ENCODE data around the gene RBM18.

The RBM18 gene

GRCh38 chr9:122281368-122281767, 16.7 kb upstream of the RBM18 start:
- Histone ChIP-seq H3K4me1 (ENCODE audit: control insufficient read depth, low read depth, low read length) (no peaks in the 10 kb centered on the region), H2BK120ac (ENCODE audit: low read depth, low read length) (no peak overlapping the region), H4K5ac (ENCODE audit: low read length) (no peak overlapping the region), H2BK5ac (ENCODE audit: low read length) (no peak overlapping the region), H3K18ac (ENCODE audit: low read length) (no peak overlapping the region), H2BK15ac (replicated peaks; ENCODE audit: low read depth) (no peak overlapping the region), H3K4me2 (ENCODE audit: low read length) (no peak overlapping the region), H3K79me2 (ENCODE audit: control insufficient read depth, insufficient read depth, low read length) (peaks cover 3% of the 10 kb centered on the region), H3K4me3 (ENCODE audit: low read length) (no peak overlapping the region), H2AK5ac (ENCODE audit: low read length) (no peak overlapping the region), H4K8ac (ENCODE audit: low read depth, low read length) (no peak overlapping the region), H3K9ac (ENCODE audit: low read length) (no peak overlapping the region), H3K27ac (ENCODE audit: low read depth, low read length) (no peak overlapping the region), H3K23ac (ENCODE audit: low read length) (no peak overlapping the region), H3K36me3 (ENCODE audit: control insufficient read depth, insufficient read depth, low read length) (peaks cover 1% of the 10 kb centered on the region), H3K56ac (ENCODE audit: low read length) (no peak overlapping the region), H3K27me3 (ENCODE audit: insufficient read depth, low read length, poor library complexity) (no peaks in the 10 kb centered on the region), H3K79me1 (ENCODE audit: low read length) (no peaks in the 10 kb centered on the region), H3K4ac (ENCODE audit: low read depth, low read length) (no peak overlapping the region)
- DNase-seq: no peak
- whole genome bisulfite sequencing (ENCODE audit: extremely low coverage, insufficient coverage, low lambda C conversion rate): no CpG with 5 or more reads among the region's 5 CpGs

GRCh38 chr9:122277285-122277897, 12.8 kb upstream of the RBM18 start:
- Histone ChIP-seq H2BK120ac (ENCODE audit: low read depth, low read length) (no peak overlapping the region), H3K4ac (ENCODE audit: low read depth, low read length) (no peak overlapping the region), H3K27ac (ENCODE audit: low read depth, low read length) (no peak overlapping the region), H2BK15ac (replicated peaks; ENCODE audit: low read depth) (no peak overlapping the region), H3K4me2 (ENCODE audit: low read length) (no peak overlapping the region), H4K8ac (ENCODE audit: low read depth, low read length) (no peak overlapping the region), H2BK5ac (ENCODE audit: low read length) (no peak overlapping the region), H3K23ac (ENCODE audit: low read length) (no peak overlapping the region), H3K79me2 (ENCODE audit: control insufficient read depth, insufficient read depth, low read length) (peaks cover 5% of the 10 kb centered on the region), H4K5ac (ENCODE audit: low read length) (no peak overlapping the region), H3K9ac (ENCODE audit: low read length) (no peak overlapping the region), H3K27me3 (ENCODE audit: insufficient read depth, low read length, poor library complexity) (no peaks in the 10 kb centered on the region), H2AK5ac (ENCODE audit: low read length) (no peak overlapping the region), H3K4me3 (ENCODE audit: low read length) (no peak overlapping the region), H3K4me1 (ENCODE audit: control insufficient read depth, low read depth, low read length) (no peaks in the 10 kb centered on the region), H3K56ac (ENCODE audit: low read length) (no peak overlapping the region), H3K36me3 (ENCODE audit: control insufficient read depth, insufficient read depth, low read length) (peaks cover 1% of the 10 kb centered on the region), H3K18ac (ENCODE audit: low read length) (no peak overlapping the region), H3K79me1 (ENCODE audit: low read length) (no peaks in the 10 kb centered on the region)
- WGBS (ENCODE audit: extremely low coverage, insufficient coverage, low lambda C conversion rate): 100% methylated on average over 1 of the region's 10 CpGs
- DNase-seq: no peak

GRCh38 chr9:122276096-122276495, 11.5 kb upstream of the RBM18 start:
- Histone ChIP-seq H3K18ac (ENCODE audit: low read length) (no peak overlapping the region), H3K27me3 (ENCODE audit: insufficient read depth, low read length, poor library complexity) (no peaks in the 10 kb centered on the region), H3K4ac (ENCODE audit: low read depth, low read length) (no peak overlapping the region), H4K8ac (ENCODE audit: low read depth, low read length) (no peak overlapping the region), H4K5ac (ENCODE audit: low read length) (no peak overlapping the region), H3K4me3 (ENCODE audit: low read length) (no peak overlapping the region), H3K56ac (ENCODE audit: low read length) (no peak overlapping the region), H2BK5ac (ENCODE audit: low read length) (no peak overlapping the region), H2BK120ac (ENCODE audit: low read depth, low read length) (no peak overlapping the region), H3K27ac (ENCODE audit: low read depth, low read length) (no peak overlapping the region), H2AK5ac (ENCODE audit: low read length) (no peak overlapping the region), H2BK15ac (replicated peaks; ENCODE audit: low read depth) (no peak overlapping the region), H3K23ac (ENCODE audit: low read length) (no peak overlapping the region), H3K79me2 (ENCODE audit: control insufficient read depth, insufficient read depth, low read length) (peaks cover 5% of the 10 kb centered on the region), H3K79me1 (ENCODE audit: low read length) (no peaks in the 10 kb centered on the region), H3K36me3 (ENCODE audit: control insufficient read depth, insufficient read depth, low read length) (peaks cover 3% of the 10 kb centered on the region), H3K9ac (ENCODE audit: low read length) (no peak overlapping the region), H3K4me2 (ENCODE audit: low read length) (no peak overlapping the region), H3K4me1 (ENCODE audit: control insufficient read depth, low read depth, low read length) (no peaks in the 10 kb centered on the region)
- DNase-seq: no peak
- no CpG with 5 or more reads among the region's 7 CpGs for WGBS (ENCODE audit: extremely low coverage, insufficient coverage, low lambda C conversion rate)

- Histone ChIP-seq H3K18ac (ENCODE audit: low read length) (no peak overlapping the region), H2BK120ac (ENCODE audit: low read depth, low read length) (no peak overlapping the region), H3K27me3 (ENCODE audit: insufficient read depth, low read length, poor library complexity) (no peaks in the 10 kb centered on the region), H3K4me3 (ENCODE audit: low read length) (no peak overlapping the region), H3K36me3 (ENCODE audit: control insufficient read depth, insufficient read depth, low read length) (peaks cover 2% of the 10 kb centered on the region), H3K23ac (ENCODE audit: low read length) (no peak overlapping the region), H3K4me1 (ENCODE audit: control insufficient read depth, low read depth, low read length) (no peaks in the 10 kb centered on the region), H2BK5ac (ENCODE audit: low read length) (no peak overlapping the region), H3K79me1 (ENCODE audit: low read length) (no peaks in the 10 kb centered on the region), H2AK5ac (ENCODE audit: low read length) (no peak overlapping the region), H3K79me2 (ENCODE audit: control insufficient read depth, insufficient read depth, low read length) (peaks cover 5% of the 10 kb centered on the region), H3K4me2 (ENCODE audit: low read length) (no peak overlapping the region), H4K5ac (ENCODE audit: low read length) (no peak overlapping the region), H3K9ac (ENCODE audit: low read length) (no peak overlapping the region), H4K8ac (ENCODE audit: low read depth, low read length) (no peak overlapping the region), H2BK15ac (replicated peaks; ENCODE audit: low read depth) (no peak overlapping the region), H3K56ac (ENCODE audit: low read length) (no peak overlapping the region), H3K4ac (ENCODE audit: low read depth, low read length) (no peak overlapping the region), H3K27ac (ENCODE audit: low read depth, low read length) (no peak overlapping the region)
- no peak for DNase-seq
- WGBS (ENCODE audit: extremely low coverage, insufficient coverage, low lambda C conversion rate): no CpG with 5 or more reads among the region's 2 CpGs
Observed at GRCh38 chr9:122274055-122274454, 9.4 kb upstream of the RBM18 start.

GRCh38 chr9:122268041-122268814, 3.6 kb upstream of the RBM18 start:
- H4K5ac ChIP-seq (ENCODE audit: low read length): no peak overlapping the region
- no peak overlapping the region for H3K23ac ChIP-seq (ENCODE audit: low read length)
- peaks cover 10% of the 10 kb centered on the region for H3K79me2 ChIP-seq (ENCODE audit: control insufficient read depth, insufficient read depth, low read length)
- H3K4me2 ChIP-seq (ENCODE audit: low read length): no peak overlapping the region
- H3K4ac ChIP-seq (ENCODE audit: low read depth, low read length): no peak overlapping the region
- no peak for DNase-seq
- H2BK5ac ChIP-seq (ENCODE audit: low read length): no peak overlapping the region
- no peak overlapping the region for H2AK5ac ChIP-seq (ENCODE audit: low read length)
- H2BK15ac ChIP-seq (replicated peaks; ENCODE audit: low read depth): no peak overlapping the region
- no peak overlapping the region for H3K56ac ChIP-seq (ENCODE audit: low read length)
- H4K8ac ChIP-seq (ENCODE audit: low read depth, low read length): no peak overlapping the region
- H3K9ac ChIP-seq (ENCODE audit: low read length): no peak overlapping the region
- peaks cover 4% of the 10 kb centered on the region for H3K4me1 ChIP-seq (ENCODE audit: control insufficient read depth, low read depth, low read length)
- WGBS (ENCODE audit: extremely low coverage, insufficient coverage, low lambda C conversion rate): no CpG with 5 or more reads among the region's 6 CpGs
- H3K79me1 ChIP-seq (ENCODE audit: low read length): peaks cover 8% of the 10 kb centered on the region
- no peak overlapping the region for H3K4me3 ChIP-seq (ENCODE audit: low read length)
- no peaks in the 10 kb centered on the region for H3K27me3 ChIP-seq (ENCODE audit: insufficient read depth, low read length, poor library complexity)
- no peak overlapping the region for H3K18ac ChIP-seq (ENCODE audit: low read length)
- H2BK120ac ChIP-seq (ENCODE audit: low read depth, low read length): no peak overlapping the region
- H3K36me3 ChIP-seq (ENCODE audit: control insufficient read depth, insufficient read depth, low read length): peaks cover 2% of the 10 kb centered on the region
- no peak overlapping the region for H3K27ac ChIP-seq (ENCODE audit: low read depth, low read length)
